Ovary (tissue), 3 donors: ENCODE results near the gene NUDCD2.

ENCODE experiments used
- CTCF ChIP-seq, 3 donors: fragments of 450-650 bp in 2 of 3; fragments of 200-600 bp in 1 of 3; IDR thresholded peaks; one replicate each; pipeline versions ENCODE4 v1.5.1 to v1.8.0; 2016 to 2022; ENCODE audit warnings: antibody characterized with exemption in 3 of 3, mild to moderate bottlenecking in 1 of 3
- EP300 ChIP-seq: sonication (generic); formaldehyde crosslinking; IDR thresholded peaks from one replicate; pipeline ENCODE4 v1.6.1; 2017; ENCODE audit warnings: antibody characterized with exemption
- POLR2A ChIP-seq: fragments of 450-650 bp; IDR thresholded peaks from one replicate; pipeline ENCODE4 v1.6.1; 2017; ENCODE audit warnings: antibody characterized with exemption, mild to moderate bottlenecking, moderate library complexity
- donor health status: DM: no; HTN: no; CAD: no.

- TF ChIP-seq EP300 (no peak), CTCF (IDR thresholded peaks at IDR 0.05) (no peak), POLR2A (no peak)
Measured at GRCh38 chr5:163506095-163506457, 46.2 kb upstream of the NUDCD2 start.
